ENCODE measurements around the gene TRIP6. TPM values are rescaled to one million over a fixed set of nuclear protein-coding genes. Genes with fewer than 3 reads are reported as not detected.

TRIP6 gene
- total RNA-seq, 2 donors from 2014 or later: 34.8 to 40.2 TPM

DNA sequence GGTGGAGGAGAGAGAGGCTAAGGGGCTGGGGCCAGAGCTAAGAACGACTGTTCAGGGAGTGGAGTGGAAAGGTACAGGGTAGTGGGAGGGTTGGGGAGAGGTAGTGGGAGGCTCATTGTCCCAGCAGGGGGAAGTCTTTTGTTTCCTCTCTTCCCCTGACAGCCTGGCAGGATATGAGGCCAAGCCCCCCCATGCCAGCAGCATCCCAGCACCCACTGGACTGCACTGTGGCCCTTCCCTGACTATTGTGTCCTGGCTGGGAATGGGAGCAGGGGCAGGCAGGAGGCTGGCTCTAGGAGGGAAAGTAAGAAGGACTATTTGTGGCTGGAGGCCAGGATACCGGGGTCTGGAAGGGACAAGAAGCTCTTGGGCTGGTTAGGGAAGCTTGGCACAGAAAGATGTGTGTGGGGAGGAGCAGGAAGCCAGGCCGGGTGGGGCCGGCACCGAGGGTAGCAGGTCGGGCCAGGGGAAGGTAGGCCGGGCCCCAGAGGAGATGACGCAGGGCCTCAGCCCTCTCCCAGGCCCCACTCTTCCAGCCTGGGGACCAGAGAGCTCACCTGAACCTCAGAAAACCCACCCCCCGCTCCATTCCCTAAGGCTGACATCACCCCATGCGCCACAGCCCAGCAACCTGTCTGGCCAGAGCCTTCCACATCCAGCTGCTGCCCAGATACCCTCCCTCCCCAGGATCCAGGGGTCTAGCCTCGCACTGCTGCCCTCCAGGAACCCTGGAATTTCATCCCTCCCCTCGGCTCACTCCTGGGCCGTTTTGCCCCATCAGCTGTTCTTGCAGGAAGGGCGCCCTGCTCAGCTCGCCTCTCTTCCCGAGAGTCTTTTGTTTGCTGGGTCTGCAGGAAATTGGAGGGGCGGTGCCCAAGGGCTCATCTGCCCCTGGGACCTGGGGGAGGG is 31.0 kb upstream of the TRIP6 start:
- intact Hi-C loops (cut with DNase I): no loop called here
- no peak overlapping the region for H3K4me3 ChIP-seq
- H3K9ac ChIP-seq (ENCODE audit: low read depth in 2 of 2, low read length in 2 of 2): peak overlapping the region; percentile 35 to 74

DNA sequence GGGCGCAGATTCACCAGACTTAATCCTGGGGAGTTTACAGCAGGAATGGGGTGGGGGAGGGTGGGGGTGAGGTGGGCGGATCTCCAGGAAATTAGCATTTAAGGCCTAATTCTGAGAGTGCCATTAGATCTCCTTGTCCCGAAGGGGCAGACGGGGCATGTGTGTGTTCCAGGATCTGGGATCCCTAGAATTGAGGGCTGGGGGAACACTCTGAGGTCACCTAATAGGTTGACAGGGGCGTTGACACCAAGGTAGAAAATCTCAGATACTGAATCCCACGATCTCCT is 30.4 kb upstream of the TRIP6 start:
- Histone ChIP-seq H3K27ac (peak overlapping the region; percentile 73), H3K36me3 (no peaks in the 10 kb centered on the region), H3K9ac (ENCODE audit: low read depth in 2 of 2, low read length in 2 of 2) (peak overlapping the region; percentile 74 to 81), H3K27me3 (no peaks in the 10 kb centered on the region), H3K4me3 (peak overlapping the region; percentile 37), H3K9me3 (no peaks in the 10 kb centered on the region), H3K4me1 (peaks cover 3% of the 10 kb centered on the region)
- intact Hi-C loops (cut with DNase I): no loop called here
- no peak for DNase-seq
- TF ChIP-seq CTCF (IDR thresholded peaks at IDR 0.05): no peak

More for the DNA sequence above, 31.0 kb upstream of the TRIP6 start:
- DNase-seq: peak; percentile 85
- H3K36me3 ChIP-seq: no peaks in the 10 kb centered on the region
- TF ChIP-seq CTCF (IDR thresholded peaks at IDR 0.05): no peak
- no peaks in the 10 kb centered on the region for H3K27me3 ChIP-seq
- no peaks in the 10 kb centered on the region for H3K9me3 ChIP-seq
- H3K27ac ChIP-seq: peak overlapping the region; percentile 73
- peaks cover 3% of the 10 kb centered on the region for H3K4me1 ChIP-seq

- no peak for TF ChIP-seq CTCF (IDR thresholded peaks at IDR 0.05)
- H3K9ac ChIP-seq (ENCODE audit: low read depth in 2 of 2, low read length in 2 of 2): peak overlapping the region; percentile 71 to 81
- intact Hi-C loops (cut with DNase I): no loop called here
Observed at GRCh38 chr7:100837099-100837836, 29.9 kb upstream of the TRIP6 start.

GRCh38 chr7:100839361-100839760 is 27.8 kb upstream of the TRIP6 start:
- Histone ChIP-seq H3K36me3 (no peaks in the 10 kb centered on the region), H3K4me1 (peaks cover 3% of the 10 kb centered on the region), H3K4me3 (no peak overlapping the region), H3K27me3 (no peaks in the 10 kb centered on the region), H3K9me3 (no peaks in the 10 kb centered on the region), H3K27ac (no peak overlapping the region), H3K9ac (ENCODE audit: low read depth in 2 of 2, low read length in 2 of 2) (no peak overlapping the region)
- intact Hi-C loops (cut with DNase I): no loop called here
- no peak for TF ChIP-seq CTCF (IDR thresholded peaks at IDR 0.05)
- no peak for DNase-seq

More at GRCh38 chr7:100837099-100837836, 29.9 kb upstream of the TRIP6 start:
- peak; percentile 91 for DNase-seq
- H3K4me1 ChIP-seq: peaks cover 3% of the 10 kb centered on the region
- peak overlapping the region; percentile 37 for H3K4me3 ChIP-seq
- H3K27ac ChIP-seq: peak overlapping the region; percentile 73
- no peaks in the 10 kb centered on the region for H3K27me3 ChIP-seq
- H3K9me3 ChIP-seq: no peaks in the 10 kb centered on the region
- no peaks in the 10 kb centered on the region for H3K36me3 ChIP-seq

DNA sequence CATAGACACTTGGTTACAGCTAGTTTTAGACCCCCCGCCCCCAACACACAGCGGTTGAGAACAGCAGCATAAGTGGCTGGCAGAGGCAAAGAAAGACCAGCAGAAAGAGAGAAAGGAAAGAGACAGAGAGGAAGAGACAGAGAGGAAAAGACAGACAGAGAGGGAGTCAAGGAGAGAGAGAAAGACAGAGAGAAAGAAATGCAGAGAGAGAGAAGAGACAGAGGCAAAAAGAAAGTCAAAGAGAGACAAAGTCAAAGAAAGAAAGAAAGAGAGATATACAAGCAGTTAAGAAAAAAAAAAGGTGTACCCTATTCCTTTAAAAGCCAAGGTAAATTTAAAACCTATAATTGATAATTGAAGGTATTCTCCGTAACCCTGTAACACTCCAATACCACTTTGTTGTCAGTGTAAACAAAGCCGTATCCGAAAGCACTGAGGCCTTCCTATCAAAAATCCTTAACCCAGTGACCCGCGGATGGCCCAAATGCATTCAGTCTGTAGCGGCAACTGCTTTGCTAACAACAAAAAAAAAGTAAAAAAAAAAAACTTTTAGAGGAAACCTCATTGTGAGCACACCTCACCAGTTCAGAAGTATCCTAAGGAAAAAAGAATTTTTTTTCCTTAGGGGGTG is 26.6 kb upstream of the TRIP6 start:
- intact Hi-C loops (cut with DNase I): no loop called here
- TF ChIP-seq CTCF (IDR thresholded peaks at IDR 0.05): no peak
- H3K4me1 ChIP-seq: peaks cover 3% of the 10 kb centered on the region

More for the DNA sequence above, 26.6 kb upstream of the TRIP6 start:
- no peak for DNase-seq
- no peak overlapping the region for H3K4me3 ChIP-seq
- no peak overlapping the region for H3K9ac ChIP-seq (ENCODE audit: low read depth in 2 of 2, low read length in 2 of 2)
- no peaks in the 10 kb centered on the region for H3K36me3 ChIP-seq
- no peaks in the 10 kb centered on the region for H3K9me3 ChIP-seq
- H3K27me3 ChIP-seq: no peaks in the 10 kb centered on the region
- H3K27ac ChIP-seq: no peak overlapping the region
